Neural progenitor cell (in vitro differentiated cells): ENCODE data around the gene GTF3C4.

Experiments used
- CTCF ChIP-seq: fragments of 200-600 bp; sonication (generic); IDR thresholded peaks from 2 replicates; pipeline ENCODE4 v1.5.1; 2017; ENCODE audit warnings: antibody characterized with exemption, mild to moderate bottlenecking
- EZH2 ChIP-seq: fragments of 200-600 bp; sonication (generic); IDR thresholded peaks from 2 replicates; pipeline ENCODE4 v1.6.1; 2017; ENCODE audit warnings: antibody characterized with exemption, mild to moderate bottlenecking, moderate library complexity
- EZH2phosphoT487 ChIP-seq: fragments of 200-600 bp; sonication (generic); IDR thresholded peaks from 2 replicates; pipeline ENCODE4 v1.6.1; 2017; ENCODE audit warnings: antibody characterized with exemption

GRCh38 chr9:132673355-132673754 lies 3.1 kb downstream of the GTF3C4 start:
- TF ChIP-seq EZH2 (no peak), CTCF (peak; percentile 6), EZH2phosphoT487 (no peak)
